MM.1S (cell line): Measurements from ENCODE around the gene SP110.

Experiments used
- DNase-seq: peaks from one replicate; pipeline ENCODE4 v3.0.0-alpha.2; 2015
- H2AFZ ChIP-seq: fragments of 300-600 bp; sonication (generic); 2 replicates; pipeline ENCODE4 v1.6.0; 2016; ENCODE audit warnings: antibody characterized with exemption, low read length
- H3F3A ChIP-seq: fragments of 300-600 bp; sonication (generic); 2 replicates; pipeline ENCODE4 v1.6.1; 2016; ENCODE audit warnings: mild to moderate bottlenecking, antibody characterized with exemption, low read length, moderate library complexity, mixed read lengths; ENCODE audit not compliant: insufficient read depth
- H3K27ac ChIP-seq: fragments of 300-600 bp; sonication (generic); 2 replicates; pipeline ENCODE4 v1.5.1; 2016; ENCODE audit warnings: mild to moderate bottlenecking, low read length
- H3K27me3 ChIP-seq: fragments of 300-600 bp; sonication (generic); replicated peaks from 2 replicates; pipeline ENCODE4 v1.6.0; 2016; ENCODE audit warnings: low read length; ENCODE audit not compliant: insufficient read depth
- H3K36me3 ChIP-seq: fragments of 300-600 bp; sonication (generic); replicated peaks from 2 replicates; pipeline ENCODE4 v1.6.1; 2016; ENCODE audit warnings: mild to moderate bottlenecking, low read length, mixed read lengths; ENCODE audit not compliant: insufficient read depth
- H3K4me1 ChIP-seq: fragments of 300-600 bp; sonication (generic); 2 replicates; pipeline ENCODE4 v1.6.1; 2016; ENCODE audit warnings: low read length, mixed read lengths
- H3K4me2 ChIP-seq: fragments of 300-600 bp; sonication (generic); 2 replicates; pipeline ENCODE4 v1.6.0; 2016; ENCODE audit warnings: low read depth, low read length
- H3K4me3 ChIP-seq: fragments of 300-600 bp; sonication (generic); 2 replicates; pipeline ENCODE4 v1.5.1; 2016; ENCODE audit warnings: low read length, mixed read lengths
- H3K79me2 ChIP-seq: fragments of 300-600 bp; sonication (generic); 2 replicates; pipeline ENCODE4 v1.6.1; 2016; ENCODE audit warnings: mixed run types, low read length, mixed read lengths
- H3K9ac ChIP-seq: fragments of 300-600 bp; sonication (generic); 2 replicates; pipeline ENCODE4 v1.6.1; 2016; ENCODE audit warnings: low read length, mixed read lengths
- H3K9me2 ChIP-seq: fragments of 300-600 bp; sonication (generic); replicated peaks from 2 replicates; pipeline ENCODE4 v1.6.1; 2016; ENCODE audit warnings: mild to moderate bottlenecking, low read length, mixed read lengths; ENCODE audit not compliant: insufficient read depth
- H3K9me3 ChIP-seq: fragments of 300-600 bp; sonication (generic); replicated peaks from 2 replicates; pipeline ENCODE4 v1.6.1; 2016; ENCODE audit warnings: mild to moderate bottlenecking, low read length, mixed read lengths; ENCODE audit not compliant: insufficient read depth
- H4K20me1 ChIP-seq: fragments of 300-600 bp; sonication (generic); 2 replicates; pipeline ENCODE4 v1.6.1; 2016; ENCODE audit warnings: mild to moderate bottlenecking, low read length, moderate library complexity, mixed read lengths; ENCODE audit not compliant: insufficient read depth
- EZH2 ChIP-seq: fragments of 300-600 bp; sonication (generic); optimal IDR thresholded peaks from 2 replicates; pipeline ENCODE3; 2017; ENCODE audit warnings: low read depth, mild to moderate bottlenecking, antibody characterized with exemption, low read length, mixed read lengths
- EZH2phosphoT487 ChIP-seq: fragments of 300-600 bp; sonication (generic); IDR thresholded peaks from 2 replicates; pipeline ENCODE4 v1.6.1; 2018; ENCODE audit warnings: antibody characterized with exemption, low read length
- TF ChIP-seq, protein P1 (sequence below): fragments of 300-600 bp; sonication (generic); IDR thresholded peaks from 2 replicates; pipeline ENCODE4 v1.5.1; 2016; ENCODE audit warnings: antibody characterized with exemption, low read length, mixed read lengths

The SP110 gene

DNA sequence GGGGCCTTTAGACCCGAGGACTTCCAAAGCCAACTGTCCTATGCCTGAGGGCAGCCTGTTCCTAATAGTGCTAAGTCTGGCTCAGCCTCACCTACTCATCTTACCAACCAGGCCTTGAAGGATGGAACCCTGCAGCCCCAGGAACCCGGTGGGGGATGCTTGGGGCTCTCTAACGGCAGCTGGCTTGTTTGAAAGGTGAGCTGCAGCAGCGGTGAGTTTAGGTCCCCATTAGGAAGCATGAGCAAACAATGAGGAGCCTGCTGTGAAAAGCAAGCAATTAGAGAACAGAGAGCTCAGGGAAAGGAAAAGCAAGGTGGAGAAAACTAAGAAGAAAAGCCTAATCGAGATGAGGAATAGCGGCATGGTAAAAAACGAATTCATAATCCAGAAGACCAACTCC, 39.9 kb downstream of the SP110 start:
- Histone ChIP-seq H3K79me2 (no peaks in the 10 kb centered on the region), H3K9me3 (no peaks in the 10 kb centered on the region), H3K27me3 (no peaks in the 10 kb centered on the region), H2AFZ (no peak overlapping the region), H3K9ac (no peak overlapping the region), H3K27ac (no peak overlapping the region), H3F3A (no peaks in the 10 kb centered on the region), H3K4me3 (no peak overlapping the region), H3K36me3 (no peaks in the 10 kb centered on the region), H4K20me1 (no peaks in the 10 kb centered on the region), H3K4me2 (no peak overlapping the region), H3K4me1 (no peaks in the 10 kb centered on the region), H3K9me2 (no peaks in the 10 kb centered on the region)
- no peak for DNase-seq
- no peak for TF ChIP-seq EZH2phosphoT487
- no peak for TF ChIP-seq EZH2
- TF ChIP-seq, protein P1, sequence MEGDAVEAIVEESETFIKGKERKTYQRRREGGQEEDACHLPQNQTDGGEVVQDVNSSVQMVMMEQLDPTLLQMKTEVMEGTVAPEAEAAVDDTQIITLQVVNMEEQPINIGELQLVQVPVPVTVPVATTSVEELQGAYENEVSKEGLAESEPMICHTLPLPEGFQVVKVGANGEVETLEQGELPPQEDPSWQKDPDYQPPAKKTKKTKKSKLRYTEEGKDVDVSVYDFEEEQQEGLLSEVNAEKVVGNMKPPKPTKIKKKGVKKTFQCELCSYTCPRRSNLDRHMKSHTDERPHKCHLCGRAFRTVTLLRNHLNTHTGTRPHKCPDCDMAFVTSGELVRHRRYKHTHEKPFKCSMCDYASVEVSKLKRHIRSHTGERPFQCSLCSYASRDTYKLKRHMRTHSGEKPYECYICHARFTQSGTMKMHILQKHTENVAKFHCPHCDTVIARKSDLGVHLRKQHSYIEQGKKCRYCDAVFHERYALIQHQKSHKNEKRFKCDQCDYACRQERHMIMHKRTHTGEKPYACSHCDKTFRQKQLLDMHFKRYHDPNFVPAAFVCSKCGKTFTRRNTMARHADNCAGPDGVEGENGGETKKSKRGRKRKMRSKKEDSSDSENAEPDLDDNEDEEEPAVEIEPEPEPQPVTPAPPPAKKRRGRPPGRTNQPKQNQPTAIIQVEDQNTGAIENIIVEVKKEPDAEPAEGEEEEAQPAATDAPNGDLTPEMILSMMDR, result no peak

DNA sequence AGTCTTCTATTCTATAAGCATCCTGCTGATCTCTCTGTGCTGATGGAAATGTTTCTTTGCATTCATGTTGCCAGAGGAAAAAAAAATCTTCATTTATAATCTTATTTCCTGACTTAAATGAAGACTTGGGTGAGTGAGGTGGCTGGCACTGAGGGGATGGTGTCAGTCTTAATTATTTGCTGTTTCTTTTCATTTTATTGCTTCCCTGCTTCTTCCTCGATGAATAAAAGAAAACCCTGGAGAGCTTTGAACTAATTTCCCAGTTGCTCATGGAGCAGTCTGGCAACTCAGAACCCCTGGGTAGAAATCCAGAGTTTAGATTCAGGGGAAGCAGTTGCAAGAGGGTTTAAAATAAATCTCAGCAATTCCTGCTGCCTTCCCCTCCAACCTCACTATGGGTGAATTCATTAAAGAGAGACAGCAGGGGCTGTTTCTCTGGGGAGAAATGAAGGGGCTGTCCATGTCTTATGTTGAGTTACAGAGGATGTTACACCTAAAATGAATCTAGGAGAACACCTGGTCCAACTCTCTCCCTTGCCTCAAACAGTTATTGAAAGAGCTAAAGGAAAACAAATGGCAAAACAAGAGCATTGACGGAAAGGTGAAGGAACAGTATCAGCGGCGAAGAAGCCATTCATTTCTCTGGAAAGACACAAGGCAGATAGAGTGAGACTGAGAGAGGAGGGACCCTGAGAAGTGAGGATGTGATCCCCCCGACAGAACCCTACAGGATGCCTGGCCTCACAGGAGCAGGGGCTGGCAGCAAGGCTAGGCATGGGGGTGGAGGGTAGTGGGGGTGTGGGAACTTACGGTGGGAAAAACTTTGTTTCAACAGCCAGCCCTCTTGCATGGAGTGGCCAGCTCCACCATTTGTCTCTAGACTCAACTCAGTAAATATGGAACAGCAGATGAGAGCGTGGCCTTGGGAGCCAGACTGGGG, 41.0 kb downstream of the SP110 start:
- H3K27me3 ChIP-seq, result no peaks in the 10 kb centered on the region
- TF ChIP-seq EZH2 (no peak), EZH2phosphoT487 (no peak)
- TF ChIP-seq, protein P1, result no peak
- H3K4me3 ChIP-seq, result no peak overlapping the region
- H3F3A ChIP-seq, result no peaks in the 10 kb centered on the region
- H3K4me1 ChIP-seq, result no peaks in the 10 kb centered on the region
- H3K9me2 ChIP-seq, result no peaks in the 10 kb centered on the region
- no peaks in the 10 kb centered on the region for H3K79me2 ChIP-seq
- no peak for DNase-seq
- no peak overlapping the region for H3K27ac ChIP-seq
- no peak overlapping the region for H3K4me2 ChIP-seq
- H2AFZ ChIP-seq, result no peak overlapping the region
- no peak overlapping the region for H3K9ac ChIP-seq
- no peaks in the 10 kb centered on the region for H4K20me1 ChIP-seq
- H3K9me3 ChIP-seq, result no peaks in the 10 kb centered on the region
- no peaks in the 10 kb centered on the region for H3K36me3 ChIP-seq

DNA sequence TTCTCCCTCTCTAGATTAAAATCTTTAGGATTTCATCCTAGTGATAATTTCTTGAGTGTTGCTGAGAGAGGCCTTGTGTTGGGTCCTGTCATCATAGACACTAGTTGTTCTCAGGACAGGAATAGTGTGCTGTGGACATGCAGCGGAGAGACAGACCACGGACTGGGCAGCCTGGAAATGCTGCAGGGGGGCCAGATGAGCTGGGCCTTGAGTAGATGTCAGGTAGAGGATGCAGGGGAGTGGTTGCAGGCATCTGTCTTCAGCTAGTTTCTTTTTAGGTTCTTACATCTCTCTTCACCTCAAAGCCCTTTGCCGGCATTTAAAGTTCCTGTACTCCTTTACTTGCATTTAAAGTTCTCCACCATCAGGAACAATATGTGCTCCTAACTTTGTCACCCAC, 42.8 kb downstream of the SP110 start:
- DNase-seq, result no peak
- H4K20me1 ChIP-seq, result no peaks in the 10 kb centered on the region
- no peaks in the 10 kb centered on the region for H3F3A ChIP-seq
- H3K4me2 ChIP-seq, result no peak overlapping the region
- no peak overlapping the region for H3K27ac ChIP-seq
- no peaks in the 10 kb centered on the region for H3K79me2 ChIP-seq
- TF ChIP-seq EZH2, result no peak
- TF ChIP-seq, protein P1, result no peak
- no peak for TF ChIP-seq EZH2phosphoT487
- H2AFZ ChIP-seq, result no peak overlapping the region
- H3K36me3 ChIP-seq, result no peaks in the 10 kb centered on the region
- H3K9me2 ChIP-seq, result no peaks in the 10 kb centered on the region
- H3K4me1 ChIP-seq, result no peaks in the 10 kb centered on the region
- no peak overlapping the region for H3K4me3 ChIP-seq
- H3K9ac ChIP-seq, result no peak overlapping the region
- H3K9me3 ChIP-seq, result no peaks in the 10 kb centered on the region
- no peaks in the 10 kb centered on the region for H3K27me3 ChIP-seq
